ENCODE data around the gene ACSM6. TPM values are rescaled to one million over a fixed set of nuclear protein-coding genes. Genes with fewer than 3 reads are reported as not detected.

ACSM6 gene, protein sequence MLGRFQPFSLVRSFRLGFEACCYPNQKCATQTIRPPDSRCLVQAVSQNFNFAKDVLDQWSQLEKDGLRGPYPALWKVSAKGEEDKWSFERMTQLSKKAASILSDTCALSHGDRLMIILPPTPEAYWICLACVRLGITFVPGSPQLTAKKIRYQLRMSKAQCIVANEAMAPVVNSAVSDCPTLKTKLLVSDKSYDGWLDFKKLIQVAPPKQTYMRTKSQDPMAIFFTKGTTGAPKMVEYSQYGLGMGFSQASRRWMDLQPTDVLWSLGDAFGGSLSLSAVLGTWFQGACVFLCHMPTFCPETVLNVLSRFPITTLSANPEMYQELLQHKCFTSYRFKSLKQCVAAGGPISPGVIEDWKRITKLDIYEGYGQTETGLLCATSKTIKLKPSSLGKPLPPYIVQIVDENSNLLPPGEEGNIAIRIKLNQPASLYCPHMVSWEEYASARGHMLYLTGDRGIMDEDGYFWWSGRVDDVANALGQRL
- not detected for total RNA-seq

DNA sequence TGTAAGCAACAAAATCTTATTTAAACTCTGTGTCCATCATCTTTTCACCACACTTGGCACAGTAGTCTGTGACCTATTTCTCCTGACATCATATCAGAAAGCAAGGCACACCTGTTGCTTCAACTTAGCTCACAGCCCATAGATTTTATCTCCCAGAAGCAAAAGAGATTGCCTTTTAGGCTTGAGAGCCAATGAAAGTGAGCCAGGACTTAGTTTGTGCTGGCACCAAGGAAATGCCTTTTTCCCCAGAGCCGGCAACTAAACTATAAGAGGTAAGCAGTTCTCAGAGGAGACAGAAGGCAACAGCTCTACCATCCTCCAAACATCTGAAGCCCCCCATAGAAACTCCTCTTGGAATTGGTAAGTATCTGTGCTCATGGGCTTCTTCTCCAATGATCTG is at the start of gene ACSM6:
Gene ACSM6, plus strand, starts transcription at position 295 of the 400 bp plus-strand sequence. CDS start 248 bp downstream, outside the sequence.
- DNase-seq (ENCODE audit: extremely low spot score in 2 of 2) = no peak
- intact Hi-C loops (cut with DNase I) = no loop called here
- no peak within 1 kb of the TSS for H3K27ac ChIP-seq

DNA sequence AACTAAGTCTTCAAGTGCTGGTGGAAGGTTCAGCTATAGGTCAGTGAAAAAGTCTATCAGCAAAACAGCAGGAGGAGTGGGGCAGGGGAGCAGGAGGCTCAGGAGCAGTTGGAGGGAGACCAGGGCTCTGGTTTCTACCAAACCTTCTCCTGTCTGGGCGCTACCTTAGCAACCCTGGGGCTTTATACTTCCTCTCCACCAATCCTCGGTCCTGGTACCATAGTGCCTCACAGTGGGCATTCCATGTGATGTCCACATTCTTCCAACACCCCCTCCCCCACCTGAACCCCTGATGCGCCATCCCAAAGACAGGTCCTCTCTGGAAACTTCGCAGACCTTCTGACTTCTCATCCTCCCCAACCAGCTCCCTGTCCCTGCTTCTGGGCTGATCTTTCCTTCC is 25.3 kb upstream of the ACSM6 start:
- Histone ChIP-seq H3K4me1 (no peaks in the 10 kb centered on the region), H3K36me3 (no peaks in the 10 kb centered on the region), H3K4me3 (no peak overlapping the region), H3K9me3 (no peaks in the 10 kb centered on the region), H3K27me3 (no peaks in the 10 kb centered on the region), H3K27ac (no peak overlapping the region)
- DNase-seq (ENCODE audit: extremely low spot score in 2 of 2) = no peak
- TF ChIP-seq POLR2A (IDR thresholded peaks at IDR 0.05) (no peak), POLR2AphosphoS5 (IDR thresholded peaks at IDR 0.05; ENCODE audit: insufficient read depth in 1 of 2, low read depth in 1 of 2) (no peak)
- TF ChIP-seq, protein P1, sequence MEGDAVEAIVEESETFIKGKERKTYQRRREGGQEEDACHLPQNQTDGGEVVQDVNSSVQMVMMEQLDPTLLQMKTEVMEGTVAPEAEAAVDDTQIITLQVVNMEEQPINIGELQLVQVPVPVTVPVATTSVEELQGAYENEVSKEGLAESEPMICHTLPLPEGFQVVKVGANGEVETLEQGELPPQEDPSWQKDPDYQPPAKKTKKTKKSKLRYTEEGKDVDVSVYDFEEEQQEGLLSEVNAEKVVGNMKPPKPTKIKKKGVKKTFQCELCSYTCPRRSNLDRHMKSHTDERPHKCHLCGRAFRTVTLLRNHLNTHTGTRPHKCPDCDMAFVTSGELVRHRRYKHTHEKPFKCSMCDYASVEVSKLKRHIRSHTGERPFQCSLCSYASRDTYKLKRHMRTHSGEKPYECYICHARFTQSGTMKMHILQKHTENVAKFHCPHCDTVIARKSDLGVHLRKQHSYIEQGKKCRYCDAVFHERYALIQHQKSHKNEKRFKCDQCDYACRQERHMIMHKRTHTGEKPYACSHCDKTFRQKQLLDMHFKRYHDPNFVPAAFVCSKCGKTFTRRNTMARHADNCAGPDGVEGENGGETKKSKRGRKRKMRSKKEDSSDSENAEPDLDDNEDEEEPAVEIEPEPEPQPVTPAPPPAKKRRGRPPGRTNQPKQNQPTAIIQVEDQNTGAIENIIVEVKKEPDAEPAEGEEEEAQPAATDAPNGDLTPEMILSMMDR (IDR thresholded peaks at IDR 0.05) = no peak
- intact Hi-C loops (cut with DNase I) = no loop called here

More for the DNA sequence above, at the start of gene ACSM6:
- H3K9me3 ChIP-seq = no peaks in the 10 kb centered on the region
- H3K27me3 ChIP-seq = no peaks in the 10 kb centered on the region
- H3K36me3 ChIP-seq = no peaks in the 10 kb centered on the region
- H3K4me3 ChIP-seq = no peak within 1 kb of the TSS
- TF ChIP-seq POLR2AphosphoS5 (IDR thresholded peaks at IDR 0.05; ENCODE audit: insufficient read depth in 1 of 2, low read depth in 1 of 2) = no peak
- no peak for TF ChIP-seq POLR2A (IDR thresholded peaks at IDR 0.05)
- TF ChIP-seq, protein P1 (IDR thresholded peaks at IDR 0.05) = no peak
- H3K4me1 ChIP-seq = no peaks in the 10 kb centered on the region

DNA sequence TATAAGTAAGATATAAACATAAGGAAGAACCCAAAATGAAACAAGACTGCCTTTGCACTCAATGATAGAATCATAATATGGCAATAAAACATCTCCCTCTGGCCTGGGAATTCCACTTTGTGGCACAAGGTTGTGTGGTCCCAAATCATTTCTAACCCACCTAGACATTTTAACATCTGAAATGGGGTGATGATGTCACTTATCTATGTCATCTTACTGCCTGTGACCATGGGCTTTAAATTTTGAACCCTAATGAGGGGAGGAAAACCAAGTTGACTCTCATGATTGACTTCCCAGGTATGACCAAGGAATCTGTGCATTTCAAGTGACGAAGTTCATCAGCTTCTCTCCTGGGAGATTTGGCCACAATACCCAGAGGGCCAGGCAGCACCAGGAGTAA is 24.5 kb upstream of the ACSM6 start:
- DNase-seq (ENCODE audit: extremely low spot score in 2 of 2) = no peak
- Histone ChIP-seq H3K4me1 (no peaks in the 10 kb centered on the region), H3K4me3 (no peak overlapping the region), H3K9me3 (no peaks in the 10 kb centered on the region), H3K27ac (no peak overlapping the region), H3K27me3 (no peaks in the 10 kb centered on the region), H3K36me3 (no peaks in the 10 kb centered on the region)
- intact Hi-C loops (cut with DNase I) = no loop called here
- no peak for TF ChIP-seq POLR2AphosphoS5 (IDR thresholded peaks at IDR 0.05; ENCODE audit: insufficient read depth in 1 of 2, low read depth in 1 of 2)
- TF ChIP-seq POLR2A (IDR thresholded peaks at IDR 0.05) = no peak
- TF ChIP-seq, protein P1 (IDR thresholded peaks at IDR 0.05) = no peak

DNA sequence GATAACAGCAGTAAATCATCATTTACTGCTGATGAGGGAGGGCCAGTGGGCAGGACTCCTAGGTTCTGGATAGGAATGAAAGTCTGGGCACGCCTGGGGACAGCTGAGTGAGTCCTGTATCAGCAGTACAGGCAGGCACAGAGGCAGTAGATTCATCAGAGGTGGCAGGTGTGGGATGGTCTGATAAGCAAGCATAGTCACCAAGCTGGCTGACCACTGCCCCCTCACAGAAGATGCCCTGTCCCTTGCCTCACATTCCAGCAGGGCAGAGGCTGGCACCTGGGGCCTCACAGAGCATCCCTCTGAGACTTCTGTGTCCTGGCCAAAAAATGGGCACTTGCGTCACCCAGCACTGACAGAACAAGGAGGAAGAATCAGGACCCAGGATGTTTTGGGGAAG is 23.2 kb upstream of the ACSM6 start:
- no peaks in the 10 kb centered on the region for H3K9me3 ChIP-seq
- intact Hi-C loops (cut with DNase I) = no loop called here
- H3K27me3 ChIP-seq = no peaks in the 10 kb centered on the region
- no peak for DNase-seq (ENCODE audit: extremely low spot score in 2 of 2)
- H3K36me3 ChIP-seq = no peaks in the 10 kb centered on the region
- no peak overlapping the region for H3K27ac ChIP-seq
- no peak overlapping the region for H3K4me3 ChIP-seq
- H3K4me1 ChIP-seq = no peaks in the 10 kb centered on the region
- TF ChIP-seq POLR2AphosphoS5 (IDR thresholded peaks at IDR 0.05; ENCODE audit: insufficient read depth in 1 of 2, low read depth in 1 of 2) (no peak), POLR2A (IDR thresholded peaks at IDR 0.05) (no peak)
- TF ChIP-seq, protein P1 (IDR thresholded peaks at IDR 0.05) = no peak

DNA sequence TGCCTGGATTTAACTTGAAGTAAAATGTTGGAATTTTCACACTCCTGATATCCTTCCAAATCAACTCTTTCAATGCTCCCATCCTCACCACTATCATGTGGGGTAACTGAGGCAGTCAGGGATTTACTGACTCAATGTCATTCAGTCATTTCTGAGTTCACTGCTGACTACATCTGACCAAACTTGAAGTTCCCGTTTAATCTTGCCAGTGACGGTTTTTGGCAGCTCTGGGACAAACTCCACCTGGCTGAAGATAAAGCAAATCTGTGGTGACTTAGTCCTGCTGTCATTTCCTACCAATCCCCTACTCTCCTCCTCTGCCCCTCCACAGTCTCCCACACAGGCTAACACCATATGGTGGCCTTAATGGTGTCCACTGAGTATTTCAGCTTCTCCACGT is 22.7 kb upstream of the ACSM6 start:
- Histone ChIP-seq H3K36me3 (no peaks in the 10 kb centered on the region), H3K27ac (no peak overlapping the region), H3K9me3 (no peaks in the 10 kb centered on the region), H3K27me3 (no peaks in the 10 kb centered on the region), H3K4me1 (no peaks in the 10 kb centered on the region), H3K4me3 (no peak overlapping the region)
- no peak for DNase-seq (ENCODE audit: extremely low spot score in 2 of 2)
- intact Hi-C loops (cut with DNase I) = no loop called here
- TF ChIP-seq, protein P1 (IDR thresholded peaks at IDR 0.05) = no peak
- TF ChIP-seq POLR2AphosphoS5 (IDR thresholded peaks at IDR 0.05; ENCODE audit: insufficient read depth in 1 of 2, low read depth in 1 of 2) = no peak
